Measurements from ENCODE around the gene LDHAL6B.

DNA sequence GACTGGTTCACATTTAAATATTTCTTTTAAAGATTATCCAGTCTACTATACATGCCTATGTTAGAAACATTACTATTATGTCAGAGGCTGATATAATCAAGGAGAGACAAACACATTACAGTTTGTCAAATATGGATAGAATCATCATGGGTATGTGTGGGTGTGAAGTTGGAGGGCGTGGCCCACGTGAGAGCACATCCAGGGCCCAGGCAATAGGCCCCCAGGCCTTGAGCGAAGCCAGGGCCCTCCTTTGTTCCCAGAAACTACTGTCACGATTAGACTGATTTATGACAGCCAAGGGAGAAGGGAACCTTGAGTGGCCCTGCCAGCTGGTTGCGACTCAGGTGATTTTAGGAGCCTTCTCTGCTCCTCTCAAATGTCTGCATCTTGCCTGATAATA lies 26.9 kb upstream of the LDHAL6B start:
- TF ChIP-seq CTCF (IDR thresholded peaks at IDR 0.05; ENCODE audit: insufficient read depth, low read length) = no peak
- no peak for TF ChIP-seq POLR2AphosphoS5 (IDR thresholded peaks at IDR 0.05; ENCODE audit: low read depth)
- TF ChIP-seq GABPA (IDR thresholded peaks at IDR 0.05; ENCODE audit: low read depth) = no peak

All from HL-60 (cell line).